Kidney glomerular epithelial cell (primary cell): ENCODE measurements around the gene NAA80.
"Not testable (repeated sequence)": the region's sequence is repeated elsewhere in the genome, so short reads cannot be mapped to it uniquely, and the experiment has no call there.

Source experiments
- DNase-seq: peaks from one replicate; lab custom pipeline; 2025; lab: John Stamatoyannopoulos, UW

Gene NAA80

DNA sequence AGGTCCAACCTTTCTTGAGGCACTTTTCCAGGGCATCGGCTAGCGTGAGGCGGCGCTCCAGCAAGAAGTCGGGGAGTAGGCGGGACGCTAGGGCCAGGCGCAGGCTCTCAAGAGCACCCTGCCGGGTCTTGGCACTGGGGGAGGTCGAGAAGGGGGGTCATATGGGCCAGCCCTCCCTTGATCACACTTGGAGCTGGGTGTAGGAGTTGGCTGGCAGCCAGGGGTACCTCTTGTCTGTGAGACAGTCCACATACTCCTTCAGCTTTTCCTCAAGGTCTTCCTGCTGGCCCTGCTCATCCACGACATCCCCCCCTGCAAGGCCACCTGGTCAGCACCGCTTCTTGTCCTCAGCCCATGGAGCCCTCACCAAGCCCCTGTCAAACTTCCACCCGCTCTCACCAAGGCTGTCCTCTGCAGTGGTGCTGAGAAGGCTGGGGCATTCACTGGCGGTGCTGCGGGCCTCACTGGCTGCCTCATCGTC lies 9.0 kb downstream of the NAA80 start:
- DNase-seq, result no peak

DNA sequence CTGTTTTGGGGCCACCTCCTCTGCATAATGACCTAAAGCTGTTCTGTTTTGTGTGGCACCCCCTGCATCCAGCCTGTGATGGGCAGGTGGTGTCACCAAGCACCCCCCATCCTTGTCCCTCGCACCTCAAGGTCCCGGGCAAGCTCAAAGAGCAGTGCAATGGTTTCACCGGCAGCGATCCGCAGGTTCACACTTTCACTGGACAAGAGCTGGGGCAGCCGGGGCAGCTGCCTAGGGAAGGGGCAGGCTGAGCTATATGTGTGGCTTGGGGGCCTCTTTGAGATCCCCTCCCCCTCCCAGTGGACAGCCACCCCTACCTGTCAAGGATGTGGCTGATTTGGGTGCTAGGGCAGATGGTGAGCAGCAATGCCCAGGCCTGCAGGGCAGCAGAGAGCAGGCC lies 10.1 kb downstream of the NAA80 start:
- DNase-seq, result no peak

DNA sequence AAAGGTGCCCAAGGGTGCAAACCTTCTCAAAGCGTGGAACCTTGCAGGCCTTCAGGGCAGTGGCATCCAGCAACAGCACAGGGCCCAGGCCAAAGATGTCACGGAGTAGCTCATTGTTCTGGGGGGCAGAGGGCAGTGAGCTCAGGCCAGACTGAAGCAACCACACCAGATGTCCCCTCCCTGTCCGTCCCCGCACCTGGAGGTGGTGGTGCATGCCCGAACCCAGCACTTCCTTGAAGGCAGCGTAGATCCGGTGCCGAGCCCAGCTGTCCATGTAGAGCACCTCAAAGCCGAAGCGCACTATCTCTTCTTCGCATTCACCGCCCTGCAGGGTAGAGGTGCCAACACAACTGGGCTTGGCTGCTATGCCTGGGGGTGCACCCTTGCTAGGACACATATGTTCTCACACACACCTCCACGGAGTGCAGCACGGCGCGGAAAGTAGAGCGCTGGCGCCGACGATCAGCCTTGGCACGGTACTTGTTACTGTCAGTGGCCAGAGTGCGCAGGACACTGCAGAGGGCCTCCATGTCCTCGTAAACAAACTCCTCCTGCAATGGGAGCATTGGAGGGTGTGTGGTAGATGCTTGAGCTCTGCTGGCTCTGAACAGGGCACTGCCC lies 10.7 kb downstream of the NAA80 start:
- DNase-seq, result no peak

DNA sequence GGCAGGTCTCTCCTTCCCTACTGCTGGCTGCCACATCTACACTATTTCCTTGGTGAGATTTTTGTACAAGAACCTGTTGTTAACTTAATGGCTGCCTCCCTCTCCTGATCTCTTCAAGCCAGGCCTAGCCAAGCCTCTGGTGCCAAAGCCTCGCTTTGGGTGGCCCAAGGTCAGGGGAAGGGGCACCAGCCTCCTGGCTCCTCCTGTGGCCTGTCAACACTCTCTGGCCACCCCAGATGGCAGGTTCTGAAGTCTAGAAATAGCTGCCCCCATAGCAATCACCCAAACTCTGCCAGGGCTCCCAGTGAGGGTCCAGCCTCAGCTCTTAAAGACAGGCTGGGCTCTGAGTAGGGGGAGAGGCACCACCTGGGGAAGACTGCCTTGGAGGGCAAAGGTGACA lies 11.9 kb downstream of the NAA80 start:
- no peak for DNase-seq

DNA sequence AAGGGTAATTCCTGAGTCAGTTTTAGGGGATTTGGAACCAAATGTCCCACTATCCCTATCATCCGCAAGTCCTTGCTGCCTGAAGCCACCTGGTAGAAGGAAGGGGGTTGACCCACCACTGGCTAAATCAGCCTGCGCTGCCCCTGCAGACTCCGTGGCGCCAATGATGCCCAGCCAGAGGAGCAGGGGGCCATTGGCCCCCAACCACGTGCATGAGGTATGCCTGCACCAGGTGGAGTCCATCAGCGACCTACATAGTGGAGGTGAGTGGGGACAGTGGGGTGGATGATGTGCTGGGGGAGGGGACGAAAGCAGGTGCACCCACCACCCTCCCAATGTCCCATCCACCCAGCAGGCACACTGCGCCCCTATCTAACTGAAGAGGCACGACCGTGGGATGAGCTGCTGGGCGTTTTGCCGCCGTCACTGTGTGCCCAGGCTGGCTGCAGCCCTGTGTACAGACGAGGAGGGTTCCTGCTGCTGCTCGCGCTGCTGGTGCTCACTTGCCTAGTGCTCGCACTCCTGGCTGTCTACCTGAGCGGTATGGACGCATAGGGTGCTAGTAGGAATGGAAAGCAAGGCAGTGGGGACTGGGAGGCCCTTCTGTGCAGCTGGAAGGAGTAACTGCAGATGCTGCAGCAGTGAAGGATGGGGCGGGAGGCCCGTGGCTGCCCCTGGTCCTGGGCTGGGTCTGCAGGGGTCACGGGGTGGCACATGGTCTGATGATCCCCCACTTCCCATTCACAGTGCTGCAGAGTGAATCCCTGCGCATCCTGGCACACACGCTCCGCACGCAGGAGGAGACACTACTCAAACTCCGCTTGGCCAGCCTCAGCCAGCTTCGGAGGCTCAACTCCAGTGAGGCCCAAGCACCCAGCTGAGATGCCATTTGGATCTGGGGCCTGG lies 12.6 kb downstream of the NAA80 start:
- no peak for DNase-seq

DNA sequence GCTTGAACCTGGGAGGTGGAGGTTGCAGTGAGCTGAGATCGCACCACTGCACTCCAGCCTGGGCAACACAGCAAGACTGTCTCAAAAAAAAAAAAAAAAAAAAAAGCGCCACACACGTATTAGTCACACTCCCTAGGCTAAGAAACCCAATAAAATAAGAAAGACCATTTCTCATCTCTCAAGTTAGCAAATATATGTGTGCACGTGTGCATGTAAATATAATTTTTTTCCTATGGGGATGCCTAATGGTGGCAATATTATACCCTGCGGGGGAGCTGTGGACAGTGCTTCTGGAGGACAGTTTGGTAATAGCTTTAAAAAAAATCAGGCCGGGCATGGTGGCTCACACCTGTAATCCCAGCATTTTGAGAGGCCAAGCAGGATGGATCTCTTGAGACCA lies 15.1 kb downstream of the NAA80 start:
- DNase-seq, result not testable (repeated sequence)

DNA sequence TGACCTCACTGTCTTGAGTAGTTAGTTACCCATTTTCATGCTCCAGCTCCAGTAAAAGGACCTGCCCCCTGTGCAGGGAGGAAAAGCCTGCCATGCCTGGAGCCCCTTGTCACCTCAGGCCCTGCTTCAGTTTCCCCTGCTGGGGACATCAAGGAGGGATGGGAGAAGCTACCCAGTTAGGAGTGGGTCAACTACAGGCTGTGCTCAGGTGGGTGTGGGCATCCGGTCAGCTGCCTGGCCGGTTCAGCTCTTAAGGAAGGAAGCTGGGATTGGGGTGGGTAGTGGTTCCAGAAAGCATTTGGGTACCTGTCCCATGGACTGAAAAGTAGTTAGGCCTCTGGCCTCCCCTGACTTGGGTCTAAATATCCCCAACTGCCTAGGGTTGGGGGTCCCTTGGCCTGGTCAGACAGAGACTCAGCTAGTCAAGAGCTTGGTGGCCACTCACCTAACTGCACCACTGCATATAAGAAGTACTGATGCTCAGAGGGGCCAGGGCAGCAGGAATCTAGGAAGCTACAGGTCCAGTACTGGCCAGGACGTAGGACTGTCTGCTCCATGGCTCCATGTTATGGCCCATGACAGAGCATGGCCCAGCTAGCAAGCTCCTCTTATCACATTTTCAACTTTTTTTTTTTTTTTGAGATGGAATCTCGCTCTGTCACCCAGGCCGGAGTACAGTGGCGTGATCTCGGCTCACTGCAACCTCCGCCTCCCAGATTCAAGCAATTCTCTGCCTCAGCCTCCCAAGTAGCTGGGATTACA lies 19.8 kb downstream of the NAA80 start:
- no peak for DNase-seq

DNA sequence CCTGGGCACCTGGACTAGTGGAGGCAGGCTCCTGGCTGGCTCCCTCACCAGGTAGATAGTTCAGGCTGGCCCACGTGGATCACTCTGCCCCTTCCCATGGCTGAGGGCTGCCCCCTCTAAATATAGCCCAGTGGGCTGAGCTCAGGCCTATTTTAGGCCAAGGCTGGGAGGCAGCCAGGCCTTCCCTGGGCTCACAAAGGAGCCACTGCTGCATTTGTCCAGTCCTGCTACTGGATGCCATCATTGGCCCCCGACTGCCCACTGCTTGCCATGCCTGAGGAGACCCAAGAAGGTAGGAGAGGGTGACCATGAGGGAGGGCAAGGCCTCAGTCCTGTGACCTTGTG lies 20.4 kb downstream of the NAA80 start, which contains the start of gene LSMEM2:
Gene LSMEM2, plus strand, starts transcription at position 208 of the 345 bp plus-strand sequence. Its CDS starts 27 bp downstream, at position 235.
- DNase-seq, result no peak

DNA sequence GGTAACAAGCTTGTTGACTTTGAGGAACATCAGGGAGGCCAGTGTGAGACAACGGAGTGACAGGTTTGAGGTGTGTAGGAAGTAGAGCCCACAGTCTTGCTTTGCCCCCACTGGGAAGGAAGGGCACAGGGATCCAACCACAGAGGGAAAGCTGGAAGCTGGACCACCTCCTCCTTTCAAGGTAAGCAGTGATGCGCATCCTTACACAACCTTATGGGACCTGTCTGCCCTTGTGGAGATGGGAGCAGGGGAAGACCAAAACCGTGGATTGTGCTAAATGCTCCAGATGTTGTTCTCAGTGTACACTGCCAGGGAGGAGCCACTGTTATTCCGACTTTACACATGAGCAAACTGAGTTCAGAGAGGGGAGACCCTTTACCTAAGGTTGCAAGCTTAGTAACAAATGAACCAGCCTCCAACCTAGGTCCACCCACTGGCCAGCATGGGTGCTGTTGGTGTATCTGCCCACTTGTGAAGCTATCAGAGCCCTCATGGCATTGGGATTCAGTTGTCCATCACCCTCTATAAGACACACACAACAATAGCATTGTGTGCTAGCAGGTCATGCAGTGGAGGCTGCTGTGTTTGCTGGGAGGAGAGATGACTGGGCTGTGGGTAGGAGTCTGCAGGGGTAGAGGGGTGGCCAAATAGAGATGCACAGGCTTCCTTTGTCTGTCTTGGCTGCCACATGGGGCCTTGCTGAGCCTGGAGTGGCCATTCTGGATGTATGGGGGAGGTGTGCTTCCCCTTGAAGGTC lies 20.9 kb downstream of the NAA80 start:
- DNase-seq, result no peak

DNA sequence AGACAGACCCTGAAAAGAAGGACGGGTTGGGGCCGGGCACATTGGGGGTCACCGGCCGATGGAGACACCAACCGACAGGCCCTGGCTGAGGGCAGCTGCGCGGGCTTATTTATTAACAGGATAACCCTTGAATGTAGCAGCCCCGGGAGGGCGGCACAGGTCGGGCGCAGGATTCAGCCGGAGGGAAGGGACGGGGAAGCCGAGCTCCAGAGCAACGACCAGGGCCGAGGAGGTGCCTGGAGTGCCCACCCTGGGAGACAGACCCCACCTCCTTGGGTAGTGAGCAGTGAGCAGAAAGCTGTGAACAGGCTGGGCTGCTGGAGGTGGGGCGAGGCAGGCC lies 22.5 kb downstream of the NAA80 start:
- no peak for DNase-seq

DNA sequence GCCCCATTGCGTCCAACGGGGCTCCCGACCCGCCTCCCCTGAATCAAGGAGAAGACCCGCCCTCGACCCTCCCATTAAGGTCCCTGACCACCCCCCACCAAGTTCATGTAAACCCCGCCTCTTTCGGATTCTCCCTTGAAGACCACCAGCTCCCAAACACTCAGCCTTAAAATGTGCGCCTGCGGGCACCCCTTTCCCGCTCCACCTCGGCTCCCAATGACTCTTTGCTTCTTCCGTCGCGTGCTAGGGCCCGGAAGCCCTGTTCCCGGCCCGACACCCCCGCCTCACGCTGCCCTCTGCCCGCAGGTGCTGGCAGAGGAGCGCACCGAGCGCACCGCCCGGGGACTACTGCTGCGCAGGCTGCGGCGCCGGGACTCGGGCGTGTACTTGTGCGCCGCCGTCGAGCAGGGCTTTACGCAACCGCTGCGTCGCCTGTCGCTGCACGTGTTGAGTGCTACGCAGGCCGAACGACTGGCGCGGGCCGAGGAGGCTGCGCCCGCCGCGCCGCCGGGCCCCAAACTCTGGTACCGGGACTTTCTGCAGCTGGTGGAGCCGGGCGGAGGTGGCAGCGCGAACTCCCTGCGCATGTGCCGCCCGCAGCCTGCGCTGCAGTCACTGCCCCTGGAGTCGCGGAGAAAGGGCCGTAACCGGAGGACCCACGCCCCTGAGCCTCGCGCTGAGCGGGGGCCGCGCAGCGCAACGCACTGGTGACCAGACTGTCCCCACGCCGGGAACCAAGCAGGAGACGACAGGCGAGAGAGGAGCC lies 23.0 kb downstream of the NAA80 start:
- no peak for DNase-seq

DNA sequence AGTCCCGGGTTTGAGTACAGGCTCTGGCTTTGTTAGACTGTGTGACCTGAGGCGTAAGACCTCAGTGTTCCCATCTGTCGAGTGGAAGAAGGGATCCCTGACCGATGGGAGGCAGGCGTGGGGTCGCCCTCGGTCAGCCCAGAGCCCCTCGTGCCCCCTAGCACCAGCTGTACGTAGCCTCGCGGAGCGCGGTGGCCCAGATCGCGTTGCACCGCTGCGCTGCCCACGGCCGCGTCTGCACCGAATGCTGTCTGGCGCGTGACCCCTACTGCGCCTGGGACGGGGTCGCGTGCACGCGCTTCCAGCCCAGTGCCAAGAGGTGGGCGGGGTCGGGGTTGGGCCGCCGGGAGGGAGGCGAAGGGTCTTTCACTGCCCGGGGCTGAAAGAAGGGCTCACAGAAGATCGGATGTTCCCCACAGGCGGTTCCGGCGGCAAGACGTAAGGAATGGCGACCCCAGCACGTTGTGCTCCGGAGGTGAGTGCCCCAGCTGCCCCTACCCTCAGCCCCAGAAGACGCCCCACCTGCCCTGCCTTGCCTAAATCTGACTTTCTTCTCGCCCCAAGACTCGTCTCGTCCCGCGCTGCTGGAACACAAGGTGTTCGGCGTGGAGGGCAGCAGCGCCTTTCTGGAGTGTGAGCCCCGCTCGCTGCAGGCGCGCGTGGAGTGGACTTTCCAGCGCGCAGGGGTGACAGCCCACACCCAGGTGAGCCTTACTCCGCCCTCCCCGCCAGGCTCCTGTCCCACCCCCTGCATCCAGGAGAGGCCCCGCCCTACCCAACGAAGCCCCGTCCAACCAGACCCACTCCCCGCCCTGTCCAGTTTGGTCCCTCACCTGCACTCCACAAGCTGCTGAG lies 23.8 kb downstream of the NAA80 start:
- no peak for DNase-seq

DNA sequence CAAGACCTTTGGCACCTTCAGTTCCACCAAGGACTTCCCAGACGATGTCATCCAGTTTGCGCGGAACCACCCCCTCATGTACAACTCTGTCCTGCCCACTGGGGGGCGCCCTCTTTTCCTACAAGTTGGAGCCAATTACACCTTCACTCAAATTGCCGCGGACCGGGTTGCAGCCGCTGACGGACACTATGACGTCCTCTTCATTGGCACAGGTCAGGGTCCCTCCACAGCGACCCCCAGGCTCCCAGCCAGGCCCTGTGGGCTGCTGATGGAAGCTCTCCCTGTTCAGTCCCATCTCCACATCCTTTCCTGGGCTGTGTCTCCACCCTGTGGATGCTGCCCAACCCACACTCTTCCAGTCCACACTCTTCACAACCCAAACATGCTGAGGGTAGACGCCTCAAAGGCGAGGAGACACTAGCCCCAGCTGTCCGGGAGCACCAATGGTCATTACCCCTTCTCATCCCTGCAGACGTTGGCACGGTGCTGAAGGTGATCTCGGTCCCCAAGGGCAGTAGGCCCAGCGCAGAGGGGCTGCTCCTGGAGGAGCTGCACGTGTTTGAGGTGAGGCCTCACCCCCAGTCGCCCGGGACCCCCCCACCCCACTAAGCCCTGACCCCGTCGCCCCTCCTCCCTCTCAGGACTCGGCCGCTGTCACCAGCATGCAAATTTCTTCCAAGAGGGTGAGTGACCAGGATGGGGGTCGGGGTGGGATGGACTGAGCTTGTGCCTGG lies 24.7 kb downstream of the NAA80 start:
- peak; percentile 33 for DNase-seq

DNA sequence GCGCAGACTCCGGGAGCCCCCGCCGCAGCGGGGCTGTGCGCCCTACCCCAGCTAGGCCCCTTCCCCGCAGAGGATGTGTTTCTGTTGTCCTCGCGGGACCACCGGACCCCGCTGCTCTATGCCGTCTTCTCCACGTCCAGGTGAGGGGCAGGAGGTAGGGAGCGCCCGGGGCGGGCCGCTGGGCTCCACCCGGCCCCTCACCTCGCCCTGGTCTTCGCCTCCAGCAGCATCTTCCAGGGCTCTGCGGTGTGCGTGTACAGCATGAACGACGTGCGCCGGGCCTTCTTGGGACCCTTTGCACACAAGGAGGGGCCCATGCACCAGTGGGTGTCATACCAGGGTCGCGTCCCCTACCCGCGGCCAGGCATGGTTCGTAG lies 25.5 kb downstream of the NAA80 start:
- no peak for DNase-seq

DNA sequence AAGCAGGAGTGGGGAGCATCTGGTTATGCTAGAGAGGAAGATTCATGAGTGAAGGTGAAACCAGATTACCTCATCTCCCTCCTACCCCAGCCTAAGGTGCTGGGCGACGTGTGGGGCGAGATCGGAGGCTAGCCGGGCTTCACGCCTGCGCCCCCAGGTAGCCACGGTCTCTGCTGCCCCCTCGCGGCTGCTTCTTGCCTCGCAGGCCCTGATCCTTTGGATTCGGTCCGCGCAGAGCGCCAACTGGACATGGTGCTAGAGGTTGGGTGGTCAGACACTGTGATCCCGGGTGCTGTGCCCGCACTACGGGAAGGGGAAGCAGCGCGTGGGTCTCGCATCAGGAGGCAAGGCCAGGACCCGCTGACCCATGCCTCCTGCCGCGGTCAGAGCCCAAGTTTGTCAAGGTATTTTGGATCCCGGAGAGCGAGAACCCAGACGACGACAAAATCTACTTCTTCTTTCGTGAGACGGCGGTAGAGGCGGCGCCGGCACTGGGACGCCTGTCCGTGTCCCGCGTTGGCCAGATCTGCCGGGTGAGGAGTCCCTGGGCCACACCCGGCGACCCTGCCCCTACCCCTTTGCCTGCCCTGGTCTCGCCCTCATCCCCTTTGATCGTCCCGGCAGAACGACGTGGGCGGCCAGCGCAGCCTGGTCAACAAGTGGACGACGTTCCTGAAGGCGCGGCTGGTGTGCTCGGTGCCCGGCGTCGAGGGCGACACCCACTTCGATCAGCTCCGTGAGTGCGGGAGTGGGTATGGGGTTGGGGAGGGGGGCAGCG lies 26.1 kb downstream of the NAA80 start:
- DNase-seq, result peak; percentile 85

DNA sequence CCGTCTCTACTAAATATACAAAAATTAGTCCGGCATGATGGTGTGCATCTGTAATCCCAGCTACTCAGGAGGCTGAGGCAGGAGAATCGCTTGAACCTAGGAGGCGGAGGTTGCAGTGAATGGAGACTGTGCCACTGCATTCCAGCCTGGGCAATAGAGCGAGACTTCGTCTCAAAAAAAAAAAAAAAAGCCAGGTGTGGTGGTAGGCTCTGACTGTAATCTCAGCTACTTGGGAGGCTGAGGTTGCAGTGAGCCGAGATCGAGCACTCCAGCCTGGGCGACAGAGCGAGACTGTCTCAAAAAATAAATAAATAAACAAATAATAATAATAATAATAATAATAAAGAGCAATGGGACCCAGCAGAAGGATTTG lies 26.7 kb downstream of the NAA80 start:
- not testable (repeated sequence) for DNase-seq

DNA sequence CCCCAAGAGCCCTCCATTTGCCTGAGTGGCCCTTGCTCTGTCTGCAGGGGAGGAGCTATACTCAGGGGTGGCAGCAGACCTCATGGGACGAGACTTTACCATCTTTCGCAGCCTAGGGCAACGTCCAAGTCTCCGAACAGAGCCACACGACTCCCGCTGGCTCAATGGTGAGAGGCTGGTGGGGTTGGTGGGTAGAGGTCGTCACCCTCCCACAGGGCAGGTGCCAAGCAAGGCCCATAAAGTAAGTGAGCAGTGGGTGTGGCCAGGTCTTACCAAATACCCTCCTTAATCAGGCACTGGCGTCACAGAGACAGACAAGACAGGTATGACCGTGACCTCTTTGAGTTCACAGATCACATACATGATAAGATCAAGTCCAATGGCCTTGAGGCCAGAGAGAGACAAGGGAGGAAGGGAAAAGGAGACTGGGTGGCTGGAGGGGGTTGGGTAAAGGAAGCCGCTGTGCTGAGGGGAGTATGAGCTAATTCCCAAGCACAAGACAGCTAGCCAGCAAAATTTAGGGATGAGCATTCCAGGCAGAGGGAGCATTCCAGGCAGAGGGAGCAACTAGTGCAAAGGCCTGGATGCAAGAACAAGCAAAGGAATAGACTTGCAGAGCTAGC lies 27.8 kb downstream of the NAA80 start:
- DNase-seq, result no peak

DNA sequence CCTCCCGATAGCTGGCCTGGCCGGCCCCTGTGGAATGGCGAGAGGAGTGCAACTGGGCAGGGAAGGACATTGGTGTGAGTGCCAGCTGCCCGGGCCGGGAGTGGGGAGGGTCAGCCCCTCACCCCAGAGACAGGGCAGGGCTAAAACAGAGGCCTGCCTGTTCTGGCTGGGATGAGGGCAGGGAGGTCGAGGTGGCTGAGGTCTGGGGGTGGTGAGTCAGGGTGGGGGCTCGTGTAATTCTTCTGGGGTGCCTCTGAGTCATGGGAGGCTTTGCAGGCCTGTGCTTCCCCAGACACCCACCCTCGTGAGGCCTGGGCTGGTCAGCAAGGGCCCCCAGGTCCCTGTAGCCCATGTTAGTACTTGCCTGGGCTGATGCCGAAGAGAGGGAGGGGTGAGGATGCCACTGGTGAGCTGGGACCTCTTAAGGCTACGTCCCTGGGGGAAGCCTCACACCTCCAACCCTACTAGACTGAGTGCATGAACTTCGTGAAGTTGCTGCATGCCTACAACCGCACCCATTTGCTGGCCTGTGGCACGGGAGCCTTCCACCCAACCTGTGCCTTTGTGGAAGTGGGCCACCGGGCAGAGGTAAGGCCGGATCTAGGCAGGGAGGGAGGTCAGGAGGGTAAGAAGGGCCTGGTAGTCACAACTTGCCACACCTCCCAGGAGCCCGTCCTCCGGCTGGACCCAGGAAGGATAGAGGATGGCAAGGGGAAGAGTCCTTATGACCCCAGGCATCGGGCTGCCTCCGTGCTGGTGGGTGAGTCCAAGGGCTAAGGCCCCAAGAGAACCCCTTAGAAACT lies 28.6 kb downstream of the NAA80 start:
- DNase-seq, result no peak
